GM23338 (cell line): Measurements from ENCODE around the gene CAPZB. TPM values are rescaled to one million over a fixed set of nuclear protein-coding genes. Genes with fewer than 3 reads are reported as not detected.

Source experiments
- ATAC-seq: fragments of 200-7000 bp; cut with Tn5 transposase; 3 replicates; pipeline ENCODE4 v1.9.1; 2020
- DNase-seq: peaks from one replicate; pipeline ENCODE4 v3.0.0-alpha.2; 2015; ENCODE audit warnings: low spot score
- H2AFZ ChIP-seq: fragments of 200-600 bp; sonication (generic); 2 replicates; pipeline ENCODE4 v1.8.0; 2016; ENCODE audit warnings: antibody characterized with exemption, mild to moderate bottlenecking, moderate library complexity
- H3F3A ChIP-seq: fragments of 200-600 bp; sonication (generic); replicated peaks from 2 replicates; pipeline ENCODE4 v1.8.0; 2017; ENCODE audit warnings: antibody characterized with exemption, mixed run types, low read depth
- H3K27ac ChIP-seq: fragments of 200-600 bp; sonication (generic); 2 replicates; pipeline ENCODE4 v1.6.1; 2016; ENCODE audit warnings: low read depth
- H3K27me3 ChIP-seq: fragments of 200-600 bp; sonication (generic); 2 replicates; pipeline ENCODE4 v1.8.0; 2016; ENCODE audit warnings: mild to moderate bottlenecking, mixed run types, moderate library complexity; ENCODE audit not compliant: insufficient read depth
- H3K36me3 ChIP-seq: fragments of 200-600 bp; sonication (generic); 2 replicates; pipeline ENCODE4 v1.8.0; 2016; ENCODE audit warnings: mild to moderate bottlenecking; ENCODE audit not compliant: insufficient read depth
- H3K4me1 ChIP-seq: fragments of 200-600 bp; sonication (generic); 2 replicates; pipeline ENCODE4 v1.8.0; 2016; ENCODE audit warnings: mild to moderate bottlenecking, moderate library complexity; ENCODE audit not compliant: insufficient read depth
- H3K4me2 ChIP-seq: fragments of 200-600 bp; sonication (generic); 2 replicates; pipeline ENCODE4 v1.7.1; 2017; ENCODE audit warnings: mixed run types
- H3K4me3 ChIP-seq: fragments of 200-600 bp; sonication (generic); 2 replicates; pipeline ENCODE4 v1.6.1; 2016; ENCODE audit warnings: mixed run types
- H3K79me2 ChIP-seq: fragments of 200-600 bp; sonication (generic); replicated peaks from 2 replicates; pipeline ENCODE4 v1.8.0; 2017; ENCODE audit warnings: mild to moderate bottlenecking; ENCODE audit not compliant: insufficient read depth
- H3K9me2 ChIP-seq: fragments of 200-600 bp; sonication (generic); 2 replicates; pipeline ENCODE4 v1.8.0; 2017; ENCODE audit not compliant: insufficient read depth
- H4K20me1 ChIP-seq: fragments of 200-600 bp; sonication (generic); replicated peaks from 2 replicates; pipeline ENCODE4 v1.8.0; 2017; ENCODE audit warnings: mild to moderate bottlenecking; ENCODE audit not compliant: insufficient read depth
- H3K27ac Mint-ChIP-seq: 2 replicates; pipeline ENCODE4 v1.8.0; 2020; ENCODE audit warnings: inconsistent platforms, mild to moderate bottlenecking, moderate library complexity, mixed read lengths
- H3K27me3 Mint-ChIP-seq: 3 replicates; pipeline ENCODE4 v1.8.0; 2022; ENCODE audit warnings: low read depth, mild to moderate bottlenecking, moderate library complexity, mixed read lengths, inconsistent platforms; ENCODE audit not compliant: insufficient read depth, poor library complexity
- H3K36me3 Mint-ChIP-seq: 3 replicates; pipeline ENCODE4 v1.8.0; 2021; ENCODE audit warnings: low read depth, mild to moderate bottlenecking, inconsistent platforms, moderate library complexity, mixed read lengths
- H3K4me1 Mint-ChIP-seq: 3 replicates; pipeline ENCODE4 v1.8.0; 2020; ENCODE audit warnings: mild to moderate bottlenecking, inconsistent platforms, mixed read lengths
- H3K4me3 Mint-ChIP-seq: 3 replicates; pipeline ENCODE4 v1.8.0; 2021; ENCODE audit warnings: moderate library complexity, mild to moderate bottlenecking, inconsistent platforms, mixed read lengths
- H3K9me3 Mint-ChIP-seq: 3 replicates; pipeline ENCODE4 v1.8.0; 2020; ENCODE audit warnings: moderate library complexity, mild to moderate bottlenecking, inconsistent platforms, mixed read lengths
- CREB1 ChIP-seq: fragments of 250-450 bp; sonication (Bioruptor Pico); IDR thresholded peaks from 2 replicates; pipeline ENCODE4 v1.5.0; 2020; ENCODE audit warnings: low read depth, mild to moderate bottlenecking, moderate library complexity
- CTCF ChIP-seq, 2 experiments: fragments of 200-600 bp in 1 of 2; sonication (generic) in 1 of 2; conservative IDR thresholded peaks; 2 replicates each; pipeline versions ENCODE4 v1.5.1 to v1.6.1; 2016 to 2017; ENCODE audit warnings: antibody characterized with exemption in 2 of 2, low read depth in 2 of 2, mild to moderate bottlenecking in 2 of 2, moderate library complexity in 1 of 2
- ETS1 ChIP-seq: IDR thresholded peaks from 2 replicates; pipeline ENCODE4 v1.6.1; 2016; ENCODE audit warnings: antibody characterized with exemption
- EZH2 ChIP-seq: fragments of 200-600 bp; sonication (generic); IDR thresholded peaks from one replicate; pipeline ENCODE4 v1.8.0; 2017; ENCODE audit warnings: antibody characterized with exemption, mild to moderate bottlenecking, low read depth; ENCODE audit not compliant: unreplicated experiment
- EZH2phosphoT487 ChIP-seq: fragments of 200-600 bp; sonication (generic); IDR thresholded peaks from one replicate; pipeline ENCODE4 v1.8.1; 2018; ENCODE audit warnings: antibody characterized with exemption; ENCODE audit not compliant: unreplicated experiment
- JUNB ChIP-seq: IDR thresholded peaks from one replicate; pipeline ENCODE4 v1.6.1; 2016; ENCODE audit warnings: antibody characterized with exemption; ENCODE audit not compliant: unreplicated experiment
- NANOG ChIP-seq: IDR thresholded peaks from 2 replicates; pipeline ENCODE4 v1.6.1; 2016; ENCODE audit warnings: antibody characterized with exemption, borderline replicate concordance
- POLR2AphosphoS5 ChIP-seq: IDR thresholded peaks from 2 replicates; pipeline ENCODE4 v1.6.1; 2016; ENCODE audit warnings: antibody characterized with exemption, low read depth
- REST ChIP-seq: IDR thresholded peaks from one replicate; pipeline ENCODE4 v1.6.1; 2018; ENCODE audit warnings: antibody characterized with exemption; ENCODE audit not compliant: unreplicated experiment
- STAT1 ChIP-seq: IDR thresholded peaks from one replicate; pipeline ENCODE4 v1.6.1; 2016; ENCODE audit warnings: antibody characterized with exemption; ENCODE audit not compliant: unreplicated experiment
- ZNF114 ChIP-seq: fragments of 250-450 bp; sonication (Bioruptor Pico); IDR thresholded peaks from 2 replicates; pipeline ENCODE4 v1.5.0; 2020; ENCODE audit warnings: mild to moderate bottlenecking, moderate library complexity
- ZNF331 ChIP-seq: fragments of 250-450 bp; sonication (Bioruptor Pico); IDR thresholded peaks from 2 replicates; pipeline ENCODE4 v1.5.0; 2020; ENCODE audit warnings: low read depth, mild to moderate bottlenecking, moderate library complexity
- polyA plus RNA-seq: library from polyadenylated mRNA; unstranded; fragments of >200 nt; fragmentation: Nextera tagmentation; extraction: Ambion mirVana; gene quantifications from 2 replicates; pipeline ENCODE4 v1.2.1, GENCODE V29; 2016
- total RNA-seq: library from RNA; depleted of rRNA; stranded (reverse); fragments of >200 nt; shearing (Covaris generic); gene quantifications from 2 replicates; pipeline ENCODE4 v1.2.3, GENCODE V29; 2014

Gene CAPZB
- total and polyA plus RNA-seq, 2 experiments from 2014 or later, result 195 to 348 TPM

- no peak for TF ChIP-seq REST
- TF ChIP-seq POLR2AphosphoS5, result no peak
- no peak for TF ChIP-seq ETS1
- TF ChIP-seq EZH2, result no peak
- TF ChIP-seq ZNF331 (CRISPR knock-in tag), result no peak
- TF ChIP-seq NANOG, result no peak
- no peak for TF ChIP-seq EZH2phosphoT487
- TF ChIP-seq CTCF (conservative IDR thresholded peaks at IDR 0.05; ENCODE audit: low read depth in 2 of 2), result no peak
- no peak for TF ChIP-seq STAT1
- no peak for TF ChIP-seq JUNB
- TF ChIP-seq ZNF114 (CRISPR knock-in tag), result no peak
These were observed 171.1 kb downstream of the CAPZB start (continued) for GRCh38 chr1:19313961-19314882.

- Mint-ChIP-seq H3K9me3 (no peaks in the 10 kb centered on the region), H3K4me3 (peak overlapping the region; percentile 83; the same call in 2 of the 3 replicates), H3K27me3 (peaks cover 5% of the 10 kb centered on the region), H3K36me3 (peaks cover 13% of the 10 kb centered on the region), H3K27ac (no peak overlapping the region), H3K4me1 (peaks cover 22% of the 10 kb centered on the region)
- Histone ChIP-seq H3K4me1 (0 out of 2 replicates have a peak, but pooled peaks cover 8% of the 10 kb centered on the region), H3K9me2 (no peaks in the 10 kb centered on the region), H3K4me2 (no peak overlapping the region), H2AFZ (no peak overlapping the region), H3K79me2 (no peaks in the 10 kb centered on the region; the same call in 1 of the 2 replicates), H3F3A (no peaks in the 10 kb centered on the region), H3K4me3 (no peak overlapping the region), H3K27ac (no peak overlapping the region), H3K36me3 (no peaks in the 10 kb centered on the region), H3K27me3 (peaks cover 10% of the 10 kb centered on the region), H4K20me1 (0 out of 2 replicates have a peak, but pooled peaks cover 3% of the 10 kb centered on the region)
- DNase-seq (no peak), ATAC-seq (no peak)
- TF ChIP-seq POLR2AphosphoS5 (no peak), ETS1 (no peak), CREB1 (CRISPR knock-in tag) (no peak), JUNB (no peak), ZNF114 (CRISPR knock-in tag) (no peak), CTCF (conservative IDR thresholded peaks at IDR 0.05; ENCODE audit: low read depth in 2 of 2) (no peak), REST (no peak), EZH2 (no peak), NANOG (no peak), EZH2phosphoT487 (no peak)
These were observed 171.7 kb downstream of the CAPZB start for GRCh38 chr1:19313636-19313959.
